HUES48 (cell line): ENCODE results near the gene SAMM50.

ENCODE experiments used
- H3K27ac ChIP-seq: one replicate; pipeline ENCODE4 v1.7.0; 2013; ENCODE audit warnings: low read depth, low read length, inconsistent platforms
- H3K27me3 ChIP-seq: 2 replicates; pipeline ENCODE4 v1.6.1; 2013; ENCODE audit warnings: mild to moderate bottlenecking, low read length; ENCODE audit not compliant: control insufficient read depth, insufficient read depth
- H3K36me3 ChIP-seq: 2 replicates; pipeline ENCODE4 v1.6.1; 2013; ENCODE audit warnings: low read length; ENCODE audit not compliant: control insufficient read depth, insufficient read depth
- H3K4me1 ChIP-seq: 2 replicates; pipeline ENCODE4 v1.6.1; 2013; ENCODE audit warnings: mild to moderate bottlenecking, low read length; ENCODE audit not compliant: control insufficient read depth, insufficient read depth
- H3K4me3 ChIP-seq: 2 replicates; pipeline ENCODE4 v1.5.1; 2013; ENCODE audit warnings: mild to moderate bottlenecking, low read depth, low read length
- H3K9ac ChIP-seq: 2 replicates; pipeline ENCODE4 v1.6.1; 2013; ENCODE audit warnings: mild to moderate bottlenecking, low read depth, low read length, moderate library complexity
- H3K9me3 ChIP-seq: 2 replicates; pipeline ENCODE4 v1.6.1; 2013; ENCODE audit warnings: low read length; ENCODE audit not compliant: control insufficient read depth, insufficient read depth

The SAMM50 gene

GRCh38 chr22:43968614-43969013 lies 13.4 kb downstream of the SAMM50 start:
- Histone ChIP-seq H3K9ac (no peak overlapping the region), H3K4me1 (no peaks in the 10 kb centered on the region), H3K36me3 (peaks cover 88% of the 10 kb centered on the region), H3K4me3 (no peak overlapping the region), H3K27me3 (no peaks in the 10 kb centered on the region), H3K27ac (no peak overlapping the region), H3K9me3 (no peaks in the 10 kb centered on the region)

DNA sequence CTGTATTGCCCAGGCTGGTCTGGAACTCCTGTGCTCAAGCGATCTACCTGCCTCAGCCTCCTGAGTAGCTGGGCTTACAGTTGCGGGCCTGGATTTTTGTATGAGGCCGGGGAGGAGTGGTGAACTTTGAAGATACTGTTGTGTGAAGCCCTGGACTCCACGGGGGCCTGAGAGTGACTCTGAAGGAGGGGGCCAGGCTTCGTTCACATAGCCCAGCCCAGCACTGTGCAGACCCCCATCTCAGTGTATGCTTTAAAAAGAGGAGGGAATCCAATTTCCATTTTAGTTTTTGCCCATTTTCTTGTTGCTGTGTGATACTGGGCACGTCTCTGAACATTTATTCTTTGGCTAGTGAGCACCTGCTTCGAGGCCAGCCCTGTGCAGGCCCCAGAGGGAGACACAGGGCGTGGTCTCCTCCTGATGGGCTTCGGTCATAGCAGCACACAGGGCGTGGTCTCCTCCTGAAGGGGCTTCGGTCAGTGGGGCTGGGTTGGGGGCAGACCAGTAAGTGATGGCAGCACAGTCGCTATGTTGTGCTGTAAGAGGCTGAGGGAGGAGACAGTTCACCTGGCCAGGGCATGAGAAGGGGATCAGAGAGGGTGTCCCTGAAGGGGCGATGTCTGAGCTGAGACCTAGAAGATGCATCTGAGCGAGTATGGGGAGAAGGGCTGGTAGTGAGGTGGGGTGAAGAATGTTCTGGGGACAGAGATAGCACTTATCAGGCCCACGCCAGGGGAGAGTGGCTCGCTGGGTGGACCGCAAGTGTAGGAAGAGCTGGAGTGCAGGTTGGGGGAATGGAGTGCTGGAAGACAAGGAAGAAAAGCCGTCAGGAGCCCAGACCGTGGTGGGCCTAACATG lies 14.0 kb downstream of the SAMM50 start:
- no peak overlapping the region for H3K4me3 ChIP-seq
- H3K9ac ChIP-seq, result no peak overlapping the region
- no peak overlapping the region for H3K27ac ChIP-seq
- H3K4me1 ChIP-seq, result no peaks in the 10 kb centered on the region
- peaks cover 88% of the 10 kb centered on the region for H3K36me3 ChIP-seq
- no peaks in the 10 kb centered on the region for H3K27me3 ChIP-seq
- no peaks in the 10 kb centered on the region for H3K9me3 ChIP-seq

DNA sequence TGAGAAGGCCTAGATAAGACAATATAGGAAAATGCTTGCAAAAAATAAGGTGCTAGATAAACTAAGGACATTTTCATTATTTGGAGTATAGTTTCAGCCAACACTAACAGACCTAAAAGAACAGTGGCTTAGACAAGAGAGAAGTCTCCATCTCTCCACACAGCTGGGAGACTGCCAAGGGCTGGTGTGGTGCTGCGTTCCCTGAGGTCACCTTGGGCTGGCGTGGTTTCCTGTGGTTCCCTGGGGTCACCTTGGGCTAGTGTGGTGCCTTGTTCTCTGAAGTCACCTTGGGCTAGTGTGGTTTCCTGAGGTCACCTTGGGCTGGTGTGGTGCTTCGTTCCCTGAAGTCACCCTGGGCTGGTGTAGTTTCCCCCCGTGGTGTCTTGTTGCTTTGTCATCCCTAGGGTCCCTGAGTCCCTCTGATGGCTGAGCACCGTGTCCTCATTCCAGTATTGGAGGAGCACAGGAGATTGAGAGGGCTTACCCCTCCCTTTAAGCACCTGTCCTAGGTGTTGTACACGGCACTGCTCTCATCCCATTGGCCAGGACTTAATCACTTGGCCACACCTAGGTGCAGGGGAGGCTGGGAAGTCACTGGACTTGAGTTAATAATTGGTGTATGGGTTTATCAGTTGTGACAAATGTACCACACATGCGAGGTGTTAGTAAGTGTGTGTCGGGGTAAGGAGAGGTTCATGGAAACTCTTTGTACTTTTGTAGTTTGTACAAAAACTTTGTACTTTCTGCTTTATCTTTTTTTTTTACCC lies 14.9 kb downstream of the SAMM50 start:
- H3K4me1 ChIP-seq, result no peaks in the 10 kb centered on the region
- no peaks in the 10 kb centered on the region for H3K27me3 ChIP-seq
- peaks cover 88% of the 10 kb centered on the region for H3K36me3 ChIP-seq
- no peak overlapping the region for H3K9ac ChIP-seq
- no peak overlapping the region for H3K4me3 ChIP-seq
- no peak overlapping the region for H3K27ac ChIP-seq
- H3K9me3 ChIP-seq, result no peaks in the 10 kb centered on the region

GRCh38 chr22:43971112-43971511 lies 15.9 kb downstream of the SAMM50 start:
- Histone ChIP-seq H3K36me3 (peaks cover 88% of the 10 kb centered on the region), H3K4me1 (no peaks in the 10 kb centered on the region), H3K27me3 (no peaks in the 10 kb centered on the region), H3K4me3 (no peak overlapping the region), H3K9ac (no peak overlapping the region), H3K9me3 (no peaks in the 10 kb centered on the region), H3K27ac (no peak overlapping the region)

DNA sequence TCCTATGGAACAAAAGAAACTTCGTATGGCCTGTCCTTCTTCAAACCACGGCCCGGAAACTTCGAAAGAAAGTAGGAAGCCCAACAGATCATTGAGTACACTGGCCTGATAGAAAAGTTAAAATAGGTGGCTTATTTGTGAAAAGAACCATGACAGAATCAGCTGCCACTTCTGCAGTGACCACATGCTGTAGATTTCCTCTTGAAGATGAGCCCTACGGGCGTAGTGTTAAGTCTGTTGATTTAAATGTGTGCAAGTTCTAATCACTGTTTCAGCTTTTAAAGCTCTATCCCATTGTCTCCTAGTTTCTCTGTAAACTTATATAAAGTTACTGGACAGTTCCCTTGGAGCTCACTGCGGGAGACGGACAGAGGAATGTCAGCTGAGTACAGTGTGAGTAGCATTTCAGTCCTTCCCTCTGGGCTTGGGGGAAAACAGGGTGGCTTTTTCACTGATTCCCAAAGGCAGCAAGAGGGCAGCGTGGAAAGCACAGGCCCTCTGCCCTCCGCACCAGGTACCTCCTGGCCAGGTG lies 17.8 kb downstream of the SAMM50 start:
- Histone ChIP-seq H3K9ac (no peak overlapping the region), H3K36me3 (peaks cover 91% of the 10 kb centered on the region), H3K4me3 (no peak overlapping the region), H3K4me1 (no peaks in the 10 kb centered on the region), H3K27ac (no peak overlapping the region), H3K27me3 (no peaks in the 10 kb centered on the region), H3K9me3 (no peaks in the 10 kb centered on the region)

DNA sequence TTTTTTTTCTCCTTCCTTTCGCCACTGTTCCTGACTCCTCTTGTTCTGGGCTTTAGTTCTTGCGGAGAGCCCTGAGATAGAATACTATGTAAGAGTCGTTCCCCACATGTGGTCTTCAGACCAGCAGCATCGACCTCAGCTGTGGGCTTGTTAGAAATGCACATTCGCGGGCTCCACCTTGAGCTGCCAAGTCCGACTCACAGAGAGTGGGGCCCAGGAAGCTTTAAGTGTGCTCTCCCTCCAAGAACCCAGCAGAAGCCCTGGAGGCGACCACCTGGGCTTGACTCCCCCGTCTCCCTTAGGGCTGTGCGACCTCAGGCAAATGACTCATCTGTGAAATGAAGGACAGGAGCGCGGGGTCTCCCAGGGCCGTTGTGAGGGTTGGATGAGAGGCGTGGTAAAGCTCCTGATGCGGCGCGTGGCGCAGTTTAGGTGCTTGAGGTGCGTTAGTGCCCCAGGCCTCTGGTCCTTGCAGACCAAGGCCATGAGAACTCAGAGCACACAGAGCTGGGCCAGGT lies 18.8 kb downstream of the SAMM50 start:
- Histone ChIP-seq H3K4me1 (no peaks in the 10 kb centered on the region), H3K27me3 (no peaks in the 10 kb centered on the region), H3K9me3 (no peaks in the 10 kb centered on the region), H3K27ac (no peak overlapping the region), H3K4me3 (no peak overlapping the region), H3K9ac (no peak overlapping the region), H3K36me3 (peaks cover 90% of the 10 kb centered on the region)

DNA sequence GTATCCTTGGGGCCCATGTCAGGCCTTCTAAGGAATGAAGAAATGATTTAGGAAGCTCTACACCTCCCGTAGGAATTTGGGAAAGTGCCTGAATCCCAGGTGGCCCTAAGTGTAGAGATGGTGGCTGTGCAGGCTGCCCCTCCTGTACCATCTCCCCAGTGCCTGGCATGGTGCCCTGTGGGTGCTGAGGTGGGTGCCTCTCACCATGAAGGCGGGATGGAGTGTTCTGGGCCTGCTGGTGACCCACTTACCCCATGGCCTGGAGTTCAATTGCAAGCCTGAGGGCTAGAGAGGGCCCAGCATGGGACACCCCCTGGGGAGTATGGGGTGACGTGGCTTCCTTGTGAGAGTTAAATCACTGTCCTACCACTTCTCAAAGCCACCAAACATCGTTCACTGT lies 19.8 kb downstream of the SAMM50 start:
- H3K4me3 ChIP-seq, result no peak overlapping the region
- H3K36me3 ChIP-seq, result peaks cover 94% of the 10 kb centered on the region
- no peak overlapping the region for H3K27ac ChIP-seq
- no peak overlapping the region for H3K9ac ChIP-seq
- H3K9me3 ChIP-seq, result no peaks in the 10 kb centered on the region
- no peaks in the 10 kb centered on the region for H3K27me3 ChIP-seq
- H3K4me1 ChIP-seq, result no peaks in the 10 kb centered on the region

DNA sequence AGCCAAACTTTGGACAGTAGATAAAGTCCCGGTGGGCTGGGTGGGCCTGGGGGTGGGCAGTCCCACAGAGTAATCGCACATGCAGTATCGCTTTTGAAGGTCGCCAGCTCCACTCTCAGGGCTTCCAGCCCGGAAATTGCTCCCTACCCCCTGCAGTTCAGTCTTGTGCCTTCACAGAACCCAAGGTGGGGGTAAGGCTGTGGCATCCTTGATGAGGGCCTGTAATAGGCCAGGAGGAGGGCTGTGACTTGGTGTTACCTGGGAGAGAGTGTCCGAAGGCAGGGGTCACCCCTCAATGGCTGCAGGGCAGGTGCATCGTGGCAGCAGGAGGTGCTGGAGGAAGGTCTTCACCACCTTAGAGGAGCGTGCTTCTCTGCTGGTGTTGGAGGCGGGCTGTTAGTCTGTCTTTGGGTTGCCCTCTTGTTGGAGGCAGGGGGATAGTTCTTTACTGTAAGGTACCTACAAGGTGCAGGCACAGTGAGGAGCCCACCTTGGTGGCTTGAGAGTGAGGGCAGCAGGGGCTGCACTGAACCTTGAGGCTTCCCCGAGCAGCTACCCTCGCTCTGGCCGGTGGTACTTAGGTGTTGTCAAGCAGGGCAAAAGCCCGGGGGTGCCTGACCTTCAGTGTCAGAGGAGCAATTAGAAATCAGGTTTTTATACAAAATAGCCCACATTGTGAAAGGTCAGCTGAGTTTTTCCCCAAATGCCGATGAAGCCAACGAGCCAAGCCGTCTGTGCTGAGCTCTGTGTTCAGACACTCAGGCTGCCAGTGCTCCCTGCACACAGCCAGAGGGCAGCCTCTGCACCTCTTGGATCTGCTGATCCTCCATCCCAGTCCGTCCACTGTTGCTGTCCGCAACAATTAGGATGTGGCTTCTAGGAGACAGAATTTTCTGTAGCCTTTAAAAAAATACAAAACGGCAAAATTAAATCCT lies 21.9 kb downstream of the SAMM50 start:
- Histone ChIP-seq H3K9me3 (no peaks in the 10 kb centered on the region), H3K27me3 (no peaks in the 10 kb centered on the region), H3K9ac (no peak overlapping the region), H3K4me3 (no peak overlapping the region), H3K27ac (no peak overlapping the region), H3K4me1 (no peaks in the 10 kb centered on the region), H3K36me3 (peaks cover 97% of the 10 kb centered on the region)

DNA sequence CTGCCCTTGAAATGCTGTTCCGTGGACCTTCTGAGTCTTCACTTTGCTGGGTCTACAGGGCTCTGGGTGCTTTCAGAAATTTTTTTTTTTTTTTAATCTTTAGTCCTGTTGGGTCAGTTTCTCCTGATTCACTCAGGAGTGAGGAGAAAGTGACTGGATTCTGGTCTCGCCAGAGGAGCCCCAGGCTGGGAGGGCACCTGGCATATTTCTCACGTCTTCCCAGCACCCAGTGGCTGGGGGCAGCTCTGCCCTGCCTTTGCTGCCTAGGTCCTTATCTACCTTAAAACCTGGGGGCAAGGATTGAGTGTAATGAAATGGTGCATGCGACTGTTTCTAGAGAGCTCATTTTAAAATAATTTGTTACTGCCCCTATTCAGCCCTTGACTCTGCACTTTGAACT lies 23.3 kb downstream of the SAMM50 start:
- Histone ChIP-seq H3K36me3 (peaks cover 94% of the 10 kb centered on the region), H3K27me3 (no peaks in the 10 kb centered on the region), H3K4me1 (no peaks in the 10 kb centered on the region)

DNA sequence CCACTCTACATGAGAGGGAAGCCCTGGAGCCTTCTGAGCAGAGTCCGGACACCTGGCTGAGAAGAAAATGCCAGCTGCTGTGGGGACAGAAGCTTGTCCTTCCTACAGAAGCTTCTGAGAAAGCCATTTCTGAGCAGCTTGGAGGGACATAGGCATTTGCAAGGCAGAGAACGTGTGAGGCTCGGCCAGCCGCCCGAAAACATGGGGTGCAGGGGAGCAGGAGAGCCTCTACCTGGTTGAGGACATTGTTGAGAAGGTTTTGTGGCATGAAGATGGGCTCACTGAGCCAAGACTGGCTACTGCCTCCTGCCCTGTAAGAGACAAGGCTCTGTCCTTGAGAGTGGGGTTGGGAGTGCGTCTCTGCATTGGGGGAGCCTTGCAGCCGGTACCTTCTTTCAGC lies 25.3 kb downstream of the SAMM50 start:
- Histone ChIP-seq H3K9me3 (no peaks in the 10 kb centered on the region), H3K27me3 (no peaks in the 10 kb centered on the region), H3K36me3 (peaks cover 89% of the 10 kb centered on the region), H3K4me1 (no peaks in the 10 kb centered on the region), H3K9ac (no peak overlapping the region), H3K27ac (no peak overlapping the region), H3K4me3 (no peak overlapping the region)

More for the DNA sequence above, 23.3 kb downstream of the SAMM50 start:
- no peak overlapping the region for H3K27ac ChIP-seq
- H3K9me3 ChIP-seq, result no peaks in the 10 kb centered on the region
- H3K9ac ChIP-seq, result no peak overlapping the region
- H3K4me3 ChIP-seq, result no peak overlapping the region
